GM12873 (cell line): ENCODE results near the gene TEKT5.

Experiments used
- CTCF ChIP-seq: IDR thresholded peaks from 2 replicates; pipeline ENCODE4 v1.5.1; 2012; ENCODE audit warnings: low read depth, mild to moderate bottlenecking, moderate library complexity, low read length, control low read depth; ENCODE audit not compliant: insufficient read depth; ENCODE audit errors: missing control alignments

TEKT5 gene

GRCh38 chr16:10635365-10636021 is 59.2 kb downstream of the TEKT5 start:
- no peak for TF ChIP-seq CTCF

- no peak for TF ChIP-seq CTCF
Observed at GRCh38 chr16:10631886-10632285, 62.8 kb downstream of the TEKT5 start.

- no peak for TF ChIP-seq CTCF
Observed at GRCh38 chr16:10629592-10629963, 65.2 kb downstream of the TEKT5 start.

- TF ChIP-seq CTCF = no peak
Observed at GRCh38 chr16:10625595-10626357, 69.0 kb downstream of the TEKT5 start.

GRCh38 chr16:10624527-10624926 is 70.2 kb downstream of the TEKT5 start:
- TF ChIP-seq CTCF = no peak

- TF ChIP-seq CTCF = no peak
Observed at GRCh38 chr16:10623059-10623458, 71.7 kb downstream of the TEKT5 start.

- TF ChIP-seq CTCF = no peak
Observed at GRCh38 chr16:10622036-10622921, 72.5 kb downstream of the TEKT5 start.
